IMR-90 (cell line): Measurements from ENCODE around the gene GLIS1.

Source experiments
- BHLHE40 ChIP-seq: fragments of 150-350 bp; IDR thresholded peaks from 2 replicates; pipeline ENCODE4 v1.6.1; 2016; ENCODE audit warnings: mild to moderate bottlenecking, low read depth, low read length
- CEBPB ChIP-seq: IDR thresholded peaks from 2 replicates; pipeline ENCODE4 v1.6.1; 2012; ENCODE audit warnings: low read depth, low read length, improper control_type of control experiment
- CHD1 ChIP-seq: IDR thresholded peaks from 2 replicates; pipeline ENCODE4 v1.6.1; 2012; ENCODE audit warnings: low read depth, low read length, improper control_type of control experiment
- MAZ ChIP-seq: IDR thresholded peaks from 2 replicates; pipeline ENCODE4 v1.6.1; 2012; ENCODE audit warnings: low read depth, mild to moderate bottlenecking, low read length, improper control_type of control experiment, moderate library complexity, borderline replicate concordance
- MXI1 ChIP-seq: IDR thresholded peaks from 2 replicates; pipeline ENCODE4 v1.6.1; 2012; ENCODE audit warnings: low read depth, mild to moderate bottlenecking, low read length, moderate library complexity, borderline replicate concordance
- NFE2L2 ChIP-seq: fragments of 150-350 bp; IDR thresholded peaks from 2 replicates; pipeline ENCODE4 v1.6.1; 2016; ENCODE audit warnings: low read depth, mild to moderate bottlenecking, low read length
- POLR2A ChIP-seq: IDR thresholded peaks from 2 replicates; pipeline ENCODE4 v1.6.1; 2012; ENCODE audit warnings: mild to moderate bottlenecking, low read depth, low read length
- RAD21 ChIP-seq: IDR thresholded peaks from 2 replicates; pipeline ENCODE4 v1.6.1; 2012; ENCODE audit warnings: low read length, improper control_type of control experiment
- RCOR1 ChIP-seq: IDR thresholded peaks from 2 replicates; pipeline ENCODE4 v1.6.1; 2012; ENCODE audit warnings: mild to moderate bottlenecking, low read length, improper control_type of control experiment; ENCODE audit not compliant: insufficient replicate concordance
- RFX5 ChIP-seq: IDR thresholded peaks from 2 replicates; pipeline ENCODE4 v1.8.0; 2012; ENCODE audit warnings: low read depth, mild to moderate bottlenecking, low read length, moderate library complexity
- SMC3 ChIP-seq: fragments of 150-350 bp; IDR thresholded peaks from 2 replicates; pipeline ENCODE4 v1.6.1; 2016; ENCODE audit warnings: low read depth, mild to moderate bottlenecking, antibody characterized with exemption, low read length, moderate library complexity
- TF ChIP-seq, protein P1 (sequence below): conservative IDR thresholded peaks from 2 replicates; pipeline ENCODE4 v1.5.1; 2012; ENCODE audit warnings: mild to moderate bottlenecking, low read depth, low read length, improper control_type of control experiment
- TF ChIP-seq, protein P2 (sequence below): fragments of 150-350 bp; IDR thresholded peaks from 2 replicates; pipeline ENCODE4 v1.6.1; 2017; ENCODE audit warnings: mild to moderate bottlenecking, antibody characterized with exemption, low read length, low read depth
- TF ChIP-seq, protein P3 (sequence below): fragments of 150-350 bp; IDR thresholded peaks from 2 replicates; pipeline ENCODE4 v1.6.1; 2016; ENCODE audit warnings: low read depth, mild to moderate bottlenecking, low read length, moderate library complexity, borderline replicate concordance

DNA sequence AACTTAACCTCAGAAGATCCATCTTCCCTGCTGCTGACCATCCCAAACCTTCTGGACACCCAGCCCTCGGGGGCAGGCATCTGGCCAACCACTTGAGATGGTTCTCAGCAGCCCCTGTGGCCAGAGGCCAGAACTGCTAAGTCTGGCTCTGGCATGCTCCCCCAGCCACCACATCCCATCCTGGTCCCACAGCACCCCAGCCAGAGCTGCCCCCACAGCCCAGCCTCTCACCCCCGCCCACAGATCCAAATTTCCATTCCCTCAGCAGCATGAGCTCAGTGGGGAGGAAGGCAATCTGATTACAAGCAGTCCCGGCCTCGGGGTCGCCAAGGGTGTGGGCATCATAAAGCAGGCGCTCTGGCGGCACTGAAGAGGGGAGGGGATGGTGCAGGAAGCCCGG lies 45.6 kb downstream of the GLIS1 start:
- TF ChIP-seq POLR2A (no peak), RCOR1 (no peak), RAD21 (no peak), MAZ (no peak), RFX5 (no peak), BHLHE40 (no peak), NFE2L2 (no peak), CEBPB (no peak), MXI1 (no peak), CHD1 (no peak), SMC3 (no peak)
- TF ChIP-seq, protein P1, sequence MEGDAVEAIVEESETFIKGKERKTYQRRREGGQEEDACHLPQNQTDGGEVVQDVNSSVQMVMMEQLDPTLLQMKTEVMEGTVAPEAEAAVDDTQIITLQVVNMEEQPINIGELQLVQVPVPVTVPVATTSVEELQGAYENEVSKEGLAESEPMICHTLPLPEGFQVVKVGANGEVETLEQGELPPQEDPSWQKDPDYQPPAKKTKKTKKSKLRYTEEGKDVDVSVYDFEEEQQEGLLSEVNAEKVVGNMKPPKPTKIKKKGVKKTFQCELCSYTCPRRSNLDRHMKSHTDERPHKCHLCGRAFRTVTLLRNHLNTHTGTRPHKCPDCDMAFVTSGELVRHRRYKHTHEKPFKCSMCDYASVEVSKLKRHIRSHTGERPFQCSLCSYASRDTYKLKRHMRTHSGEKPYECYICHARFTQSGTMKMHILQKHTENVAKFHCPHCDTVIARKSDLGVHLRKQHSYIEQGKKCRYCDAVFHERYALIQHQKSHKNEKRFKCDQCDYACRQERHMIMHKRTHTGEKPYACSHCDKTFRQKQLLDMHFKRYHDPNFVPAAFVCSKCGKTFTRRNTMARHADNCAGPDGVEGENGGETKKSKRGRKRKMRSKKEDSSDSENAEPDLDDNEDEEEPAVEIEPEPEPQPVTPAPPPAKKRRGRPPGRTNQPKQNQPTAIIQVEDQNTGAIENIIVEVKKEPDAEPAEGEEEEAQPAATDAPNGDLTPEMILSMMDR: no peak
- TF ChIP-seq, protein P2, sequence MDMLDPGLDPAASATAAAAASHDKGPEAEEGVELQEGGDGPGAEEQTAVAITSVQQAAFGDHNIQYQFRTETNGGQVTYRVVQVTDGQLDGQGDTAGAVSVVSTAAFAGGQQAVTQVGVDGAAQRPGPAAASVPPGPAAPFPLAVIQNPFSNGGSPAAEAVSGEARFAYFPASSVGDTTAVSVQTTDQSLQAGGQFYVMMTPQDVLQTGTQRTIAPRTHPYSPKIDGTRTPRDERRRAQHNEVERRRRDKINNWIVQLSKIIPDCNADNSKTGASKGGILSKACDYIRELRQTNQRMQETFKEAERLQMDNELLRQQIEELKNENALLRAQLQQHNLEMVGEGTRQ: no peak
- TF ChIP-seq, protein P3, sequence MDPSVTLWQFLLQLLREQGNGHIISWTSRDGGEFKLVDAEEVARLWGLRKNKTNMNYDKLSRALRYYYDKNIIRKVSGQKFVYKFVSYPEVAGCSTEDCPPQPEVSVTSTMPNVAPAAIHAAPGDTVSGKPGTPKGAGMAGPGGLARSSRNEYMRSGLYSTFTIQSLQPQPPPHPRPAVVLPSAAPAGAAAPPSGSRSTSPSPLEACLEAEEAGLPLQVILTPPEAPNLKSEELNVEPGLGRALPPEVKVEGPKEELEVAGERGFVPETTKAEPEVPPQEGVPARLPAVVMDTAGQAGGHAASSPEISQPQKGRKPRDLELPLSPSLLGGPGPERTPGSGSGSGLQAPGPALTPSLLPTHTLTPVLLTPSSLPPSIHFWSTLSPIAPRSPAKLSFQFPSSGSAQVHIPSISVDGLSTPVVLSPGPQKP: no peak
